Measurements from ENCODE around the gene POLRMT. TPM values are rescaled to one million over a fixed set of nuclear protein-coding genes. Genes with fewer than 3 reads are reported as not detected.
A peak's percentile ranks its signal among the peaks of the same experiment; 100 is the strongest.
"Not testable (repeated sequence)": the region's sequence is repeated elsewhere in the genome, so short reads cannot be mapped to it uniquely, and the experiment has no call there.

The POLRMT gene
- total RNA-seq, 1 donor from 2014 or later: 45.3 TPM

DNA sequence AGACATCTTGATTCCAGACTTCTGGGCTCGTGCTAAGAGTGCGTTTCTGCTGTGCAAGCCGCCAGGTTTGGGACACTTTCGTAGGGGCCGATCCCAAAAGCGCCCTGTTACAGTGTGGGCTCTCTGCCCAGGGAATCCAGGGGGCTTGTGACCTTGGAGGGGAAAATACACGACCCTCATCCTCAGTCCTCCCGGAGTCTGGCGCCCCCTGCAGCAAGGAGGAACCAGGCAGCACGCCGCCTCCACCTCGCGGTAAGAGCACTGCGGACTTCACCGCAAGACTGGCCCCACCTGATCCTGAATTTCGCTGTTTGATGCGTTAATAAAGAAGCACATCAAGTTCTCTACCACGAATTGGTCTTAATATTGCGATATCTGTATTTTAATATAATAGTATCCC is 5.2 kb downstream of the POLRMT start:
- H3K9me3 Mint-ChIP-seq (ENCODE audit: unreplicated experiment): no peaks in the 10 kb centered on the region
- no peaks in the 10 kb centered on the region for H3K36me3 ChIP-seq (ENCODE audit: insufficient read depth, low read length)
- no peak for TF ChIP-seq EZH2 (IDR thresholded peaks at IDR 0.05; ENCODE audit: insufficient read depth, low read length)
- TF ChIP-seq, protein P1, sequence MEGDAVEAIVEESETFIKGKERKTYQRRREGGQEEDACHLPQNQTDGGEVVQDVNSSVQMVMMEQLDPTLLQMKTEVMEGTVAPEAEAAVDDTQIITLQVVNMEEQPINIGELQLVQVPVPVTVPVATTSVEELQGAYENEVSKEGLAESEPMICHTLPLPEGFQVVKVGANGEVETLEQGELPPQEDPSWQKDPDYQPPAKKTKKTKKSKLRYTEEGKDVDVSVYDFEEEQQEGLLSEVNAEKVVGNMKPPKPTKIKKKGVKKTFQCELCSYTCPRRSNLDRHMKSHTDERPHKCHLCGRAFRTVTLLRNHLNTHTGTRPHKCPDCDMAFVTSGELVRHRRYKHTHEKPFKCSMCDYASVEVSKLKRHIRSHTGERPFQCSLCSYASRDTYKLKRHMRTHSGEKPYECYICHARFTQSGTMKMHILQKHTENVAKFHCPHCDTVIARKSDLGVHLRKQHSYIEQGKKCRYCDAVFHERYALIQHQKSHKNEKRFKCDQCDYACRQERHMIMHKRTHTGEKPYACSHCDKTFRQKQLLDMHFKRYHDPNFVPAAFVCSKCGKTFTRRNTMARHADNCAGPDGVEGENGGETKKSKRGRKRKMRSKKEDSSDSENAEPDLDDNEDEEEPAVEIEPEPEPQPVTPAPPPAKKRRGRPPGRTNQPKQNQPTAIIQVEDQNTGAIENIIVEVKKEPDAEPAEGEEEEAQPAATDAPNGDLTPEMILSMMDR (IDR thresholded peaks at IDR 0.05; ENCODE audit: insufficient read depth, low read depth, low read length): no peak
- H3K4me1 ChIP-seq (ENCODE audit: insufficient read depth, low read length): peaks cover 25% of the 10 kb centered on the region
- H3K9me3 ChIP-seq (ENCODE audit: insufficient read depth, low read depth, low read length): no peaks in the 10 kb centered on the region
- H3K4me3 ChIP-seq (ENCODE audit: insufficient read depth, low read depth, low read length): no peak overlapping the region
- H3K36me3 Mint-ChIP-seq (ENCODE audit: low read depth, unreplicated experiment): peaks cover 8% of the 10 kb centered on the region
- H4K20me1 ChIP-seq (ENCODE audit: insufficient read depth, low read length): peaks cover 5% of the 10 kb centered on the region
- H3K4me3 Mint-ChIP-seq (ENCODE audit: unreplicated experiment): no peak overlapping the region
- H2AFZ ChIP-seq (ENCODE audit: low read depth, low read length): no peak overlapping the region
- DNase-seq (ENCODE audit: low read depth): no peak
- no peak overlapping the region for H3K9ac ChIP-seq (ENCODE audit: low read length)
- no peak overlapping the region for H3K27ac ChIP-seq (ENCODE audit: low read depth, low read length)
- peaks cover 11% of the 10 kb centered on the region for H3K4me1 Mint-ChIP-seq (ENCODE audit: low read depth, unreplicated experiment)
- H3K4me2 ChIP-seq (ENCODE audit: low read length): no peak overlapping the region
- no peak overlapping the region for H3K27ac Mint-ChIP-seq (ENCODE audit: unreplicated experiment)
- H3K27me3 ChIP-seq (ENCODE audit: insufficient read depth, low read length): no peaks in the 10 kb centered on the region
- FAIRE-seq: no peak
- no peaks in the 10 kb centered on the region for H3K27me3 Mint-ChIP-seq (ENCODE audit: low read depth, unreplicated experiment)
- peaks cover 45% of the 10 kb centered on the region for H3K79me2 ChIP-seq (ENCODE audit: insufficient read depth, low read length)

DNA sequence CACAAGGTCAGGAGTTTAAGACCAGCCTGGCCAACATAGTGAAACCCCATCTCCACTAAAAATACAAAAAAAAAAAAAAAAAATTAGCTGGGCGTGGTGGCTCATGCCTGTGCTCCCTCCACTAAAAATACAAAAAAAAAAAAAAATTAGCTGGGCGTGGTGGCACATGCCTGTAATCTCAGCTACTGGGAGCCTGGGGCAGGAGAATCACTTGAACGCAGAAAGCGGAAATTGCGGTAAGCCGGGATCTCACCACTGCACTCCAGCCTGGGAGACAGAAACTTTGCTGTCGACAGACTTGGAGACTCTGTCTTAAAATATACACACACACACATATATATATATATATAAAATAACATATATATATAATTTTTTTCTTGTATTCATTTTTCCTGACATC is 6.8 kb downstream of the POLRMT start:
- not testable (repeated sequence) for H3K36me3 Mint-ChIP-seq (ENCODE audit: low read depth, unreplicated experiment); H3K27me3 ChIP-seq (ENCODE audit: insufficient read depth, low read length); H3K27me3 Mint-ChIP-seq (ENCODE audit: low read depth, unreplicated experiment); H2AFZ ChIP-seq (ENCODE audit: low read depth, low read length); H3K4me3 Mint-ChIP-seq (ENCODE audit: unreplicated experiment); FAIRE-seq; H3K4me2 ChIP-seq (ENCODE audit: low read length); H3K9me3 Mint-ChIP-seq (ENCODE audit: unreplicated experiment); H3K4me3 ChIP-seq (ENCODE audit: insufficient read depth, low read depth, low read length); DNase-seq (ENCODE audit: low read depth); H3K9ac ChIP-seq (ENCODE audit: low read length); H3K4me1 Mint-ChIP-seq (ENCODE audit: low read depth, unreplicated experiment); H3K36me3 ChIP-seq (ENCODE audit: insufficient read depth, low read length); H3K27ac ChIP-seq (ENCODE audit: low read depth, low read length); H3K27ac Mint-ChIP-seq (ENCODE audit: unreplicated experiment); H4K20me1 ChIP-seq (ENCODE audit: insufficient read depth, low read length); H3K9me3 ChIP-seq (ENCODE audit: insufficient read depth, low read depth, low read length)
- peaks cover 32% of the 10 kb centered on the region for H3K79me2 ChIP-seq (ENCODE audit: insufficient read depth, low read length)
- peaks cover 19% of the 10 kb centered on the region for H3K4me1 ChIP-seq (ENCODE audit: insufficient read depth, low read length)

DNA sequence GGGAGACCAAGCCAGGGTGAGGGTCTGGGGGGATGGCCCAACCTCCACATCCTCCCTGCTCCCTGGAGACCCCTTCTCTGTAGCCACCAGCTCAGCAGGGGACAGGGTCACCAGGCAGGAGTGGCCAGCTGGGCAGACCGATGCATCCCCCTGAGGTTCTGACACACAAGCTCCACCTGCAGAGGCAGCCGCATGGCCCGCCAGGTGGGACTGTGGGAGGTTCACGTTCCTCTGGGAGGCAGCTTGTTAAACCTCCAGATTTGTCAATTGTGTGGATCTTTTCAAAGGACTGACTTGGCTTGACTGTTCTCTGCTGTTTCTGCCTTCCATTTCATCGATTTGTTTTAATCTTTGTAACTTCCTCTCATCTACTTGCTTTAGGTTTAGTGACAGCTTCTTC is 8.1 kb downstream of the POLRMT start:
- Histone ChIP-seq H3K9ac (ENCODE audit: low read length) (no peak overlapping the region), H3K4me2 (ENCODE audit: low read length) (no peak overlapping the region), H3K9me3 (ENCODE audit: insufficient read depth, low read depth, low read length) (no peaks in the 10 kb centered on the region), H3K79me2 (ENCODE audit: insufficient read depth, low read length) (peaks cover 20% of the 10 kb centered on the region), H3K27me3 (ENCODE audit: insufficient read depth, low read length) (no peaks in the 10 kb centered on the region), H3K27ac (ENCODE audit: low read depth, low read length) (no peak overlapping the region), H3K4me1 (ENCODE audit: insufficient read depth, low read length) (peaks cover 19% of the 10 kb centered on the region), H3K36me3 (ENCODE audit: insufficient read depth, low read length) (no peaks in the 10 kb centered on the region), H4K20me1 (ENCODE audit: insufficient read depth, low read length) (peaks cover 5% of the 10 kb centered on the region), H2AFZ (ENCODE audit: low read depth, low read length) (no peak overlapping the region), H3K4me3 (ENCODE audit: insufficient read depth, low read depth, low read length) (no peak overlapping the region)
- FAIRE-seq: no peak
- TF ChIP-seq, protein P1 (IDR thresholded peaks at IDR 0.05; ENCODE audit: insufficient read depth, low read depth, low read length): no peak
- no peak for TF ChIP-seq EZH2 (IDR thresholded peaks at IDR 0.05; ENCODE audit: insufficient read depth, low read length)
- H3K27me3 Mint-ChIP-seq (ENCODE audit: low read depth, unreplicated experiment): no peaks in the 10 kb centered on the region
- no peak overlapping the region for H3K27ac Mint-ChIP-seq (ENCODE audit: unreplicated experiment)
- H3K36me3 Mint-ChIP-seq (ENCODE audit: low read depth, unreplicated experiment): peaks cover 6% of the 10 kb centered on the region
- DNase-seq (ENCODE audit: low read depth): no peak
- H3K9me3 Mint-ChIP-seq (ENCODE audit: unreplicated experiment): no peaks in the 10 kb centered on the region
- peak overlapping the region; percentile 1 for H3K4me3 Mint-ChIP-seq (ENCODE audit: unreplicated experiment)
- peaks cover 8% of the 10 kb centered on the region for H3K4me1 Mint-ChIP-seq (ENCODE audit: low read depth, unreplicated experiment)

Data from astrocyte (in vitro differentiated cells and primary cell).